GM18873 (cell line): ENCODE results near the gene DCDC2.
A peak's percentile ranks its signal among the peaks of the same experiment; 100 is the strongest.
"Not testable (repeated sequence)": the region's sequence is repeated elsewhere in the genome, so short reads cannot be mapped to it uniquely, and the experiment has no call there.

ENCODE experiments used
- ATAC-seq: cut with Tn5 transposase; IDR thresholded peaks from one replicate; pipeline ENCODE4 v1.9.1; 2021; ENCODE audit warnings: mild to moderate bottlenecking, moderate library complexity, moderate number of reproducible peaks; ENCODE audit not compliant: unreplicated experiment, low FRiP score

The DCDC2 gene

DNA sequence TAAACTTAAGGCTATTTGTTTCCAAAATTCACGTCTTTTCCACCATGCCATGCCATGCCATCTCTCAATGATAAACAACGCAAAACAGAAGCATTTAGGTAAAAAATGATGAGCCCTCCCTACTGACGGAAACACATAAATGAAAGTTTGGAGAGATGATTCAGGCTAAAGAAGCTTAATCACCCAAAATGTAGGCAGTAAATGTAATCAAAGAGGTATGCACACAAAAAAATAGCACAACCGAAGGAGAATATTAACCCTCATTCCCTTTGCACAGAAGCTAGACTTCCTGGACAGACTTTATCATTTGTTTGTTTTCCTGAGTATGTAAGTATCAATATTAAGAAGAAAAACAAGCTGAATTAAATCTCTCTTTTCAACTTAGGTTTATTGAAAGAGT, 28.8 kb downstream of the DCDC2 start:
- no peak for ATAC-seq

DNA sequence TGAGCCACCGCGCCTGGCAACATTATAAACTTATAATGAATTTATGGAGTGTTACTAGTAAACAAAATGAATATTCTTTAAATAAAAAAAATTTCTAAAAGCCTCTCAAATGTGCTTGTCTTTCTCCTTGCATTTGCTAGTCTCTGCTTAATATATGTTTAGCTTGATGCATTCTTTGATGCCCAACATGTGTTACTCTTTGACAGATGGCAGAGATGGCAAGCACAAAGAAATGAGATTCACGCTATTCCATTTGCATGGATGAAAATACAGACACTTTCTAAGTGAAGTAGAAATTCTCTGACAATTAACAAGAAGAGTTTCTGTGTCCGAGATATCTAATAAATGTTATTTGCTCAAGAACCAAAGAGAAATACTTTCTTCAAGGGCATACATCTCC, 30.1 kb downstream of the DCDC2 start:
- no peak for ATAC-seq

DNA sequence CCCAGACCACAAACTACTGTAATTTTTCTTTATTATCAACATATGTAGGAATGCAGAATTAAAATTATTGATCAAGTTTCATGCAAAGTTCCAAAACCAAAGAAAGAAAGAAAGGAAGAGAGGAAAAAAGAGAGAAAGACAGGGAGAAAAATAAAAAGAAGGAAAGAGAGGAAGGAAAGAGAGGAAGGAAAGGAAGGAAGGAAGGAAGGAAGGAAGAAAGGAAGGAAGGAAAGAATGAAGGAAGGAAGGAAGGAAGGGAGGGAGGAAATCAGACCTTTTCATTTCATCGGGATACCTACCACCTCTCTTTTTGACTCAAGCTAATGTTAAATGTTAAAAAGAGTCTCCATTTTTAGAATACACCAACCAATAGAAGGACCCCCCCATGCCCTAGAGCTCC, 31.9 kb downstream of the DCDC2 start:
- ATAC-seq, result no peak

DNA sequence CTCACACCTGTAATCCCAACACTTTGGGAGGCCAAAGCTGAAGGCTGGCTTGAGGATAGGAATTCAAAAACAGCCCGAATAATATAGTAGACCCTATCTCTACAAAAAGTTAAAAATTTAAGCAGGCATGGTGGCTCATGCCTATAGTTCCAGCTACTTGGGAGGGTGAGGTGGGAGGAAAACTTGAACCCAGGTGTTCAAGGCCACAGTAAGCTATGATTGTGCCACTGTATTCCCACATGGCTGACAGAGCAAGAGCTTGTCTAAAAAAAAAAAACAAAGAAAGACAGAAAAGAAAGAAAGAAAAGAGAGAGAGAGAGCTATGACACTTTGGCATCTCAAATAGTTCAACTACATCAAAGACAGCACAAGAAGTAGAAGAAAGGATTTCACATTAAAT, 33.2 kb downstream of the DCDC2 start:
- no peak for ATAC-seq

DNA sequence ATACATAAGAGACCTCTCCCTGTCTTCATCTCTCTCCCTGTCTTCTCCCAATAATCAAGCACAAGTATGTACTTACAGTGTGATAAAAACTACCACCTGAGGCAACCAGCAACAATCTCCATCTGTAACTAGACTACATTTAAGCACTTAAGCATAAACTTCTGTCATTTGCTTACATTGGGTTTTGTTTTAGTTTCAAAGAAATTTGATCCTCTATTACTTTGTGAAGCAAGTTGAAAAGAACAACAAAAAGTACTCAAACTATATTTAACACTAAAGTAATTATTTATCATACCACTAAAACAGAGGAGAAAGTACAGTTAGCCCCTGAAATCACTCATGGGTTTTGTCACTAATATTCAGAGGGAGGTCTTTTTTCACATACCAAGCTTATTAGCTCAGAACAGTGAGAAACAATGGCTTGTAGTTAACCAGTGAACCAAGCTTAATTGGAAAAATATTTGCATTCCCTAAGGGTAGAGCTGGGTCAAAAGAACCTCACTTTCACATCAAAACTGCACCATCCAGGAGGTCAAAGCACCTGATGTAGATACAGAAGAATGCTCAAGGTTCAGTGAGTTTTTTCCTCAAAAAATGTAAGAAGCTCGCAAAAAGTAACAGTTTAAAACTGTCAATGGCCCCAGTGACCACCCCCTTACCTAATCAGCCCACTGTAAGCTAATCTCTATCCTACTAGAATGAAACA, 34.1 kb downstream of the DCDC2 start:
- ATAC-seq, result no peak

DNA sequence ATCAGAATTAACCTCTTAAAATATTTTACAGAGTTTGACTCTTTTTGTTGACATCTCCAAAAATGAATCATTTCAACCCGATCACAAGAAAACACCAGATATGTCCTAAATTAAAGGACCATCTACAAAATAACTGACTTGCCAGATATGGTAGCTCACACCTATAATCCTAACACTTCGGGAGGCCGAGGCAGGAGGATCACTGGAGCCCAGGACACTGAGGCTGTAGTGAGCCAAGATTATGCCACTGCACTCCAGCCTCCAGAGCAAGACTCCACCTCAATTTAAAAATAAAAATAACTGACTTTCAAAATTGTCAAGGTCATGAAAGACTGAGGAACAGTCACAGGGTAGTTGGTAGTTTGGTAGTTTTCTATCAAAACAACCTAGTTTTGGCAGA, 34.9 kb downstream of the DCDC2 start:
- ATAC-seq, result no peak

DNA sequence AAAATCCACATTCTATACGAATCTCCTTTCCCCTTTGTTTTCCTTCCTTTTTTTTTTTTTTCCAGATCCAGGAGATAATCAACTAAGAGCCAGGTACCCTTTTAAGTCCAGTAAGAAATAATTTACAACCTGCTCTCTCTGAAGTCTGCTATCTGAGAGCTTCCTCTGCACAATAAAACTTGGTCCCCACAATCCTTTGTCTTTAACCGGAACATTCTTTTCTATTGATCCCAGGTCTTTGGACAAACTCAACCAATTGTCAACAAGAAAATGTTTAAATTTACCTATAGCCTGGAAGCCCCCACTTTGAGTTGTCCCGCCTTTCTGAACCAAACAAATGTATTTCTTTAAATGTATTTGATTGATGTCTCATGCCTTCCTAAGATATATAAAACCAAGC, 35.4 kb downstream of the DCDC2 start:
- ATAC-seq, result not testable (repeated sequence)

DNA sequence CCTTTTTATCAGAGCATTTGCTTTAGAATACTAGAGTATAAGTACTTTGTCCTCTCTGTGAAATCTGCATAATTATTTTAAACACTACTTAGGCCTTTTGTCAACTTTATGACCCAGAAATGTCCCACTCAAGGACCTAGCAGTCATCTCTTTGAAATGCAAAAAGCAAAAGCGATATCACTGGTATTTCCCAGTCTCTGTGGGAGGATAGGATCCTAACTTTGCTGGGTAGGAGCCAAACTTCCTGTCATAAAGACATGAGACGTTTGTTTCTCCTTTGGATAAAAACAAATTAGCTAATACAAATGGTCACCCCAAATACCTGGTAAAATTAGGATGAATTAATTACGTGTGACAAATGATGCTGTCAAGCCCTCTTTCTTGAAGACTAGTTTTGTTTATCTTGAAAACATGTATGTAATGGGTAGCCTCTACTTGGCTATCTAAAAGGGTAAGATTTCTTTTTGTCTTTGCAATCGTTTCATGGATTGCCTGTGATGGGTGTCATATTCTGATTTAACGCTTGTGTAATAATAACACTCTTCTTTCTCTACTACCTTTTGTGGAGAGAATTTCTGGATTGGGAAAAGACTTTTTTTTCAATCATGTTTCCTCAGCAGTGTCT, 36.2 kb downstream of the DCDC2 start:
- ATAC-seq, result no peak

DNA sequence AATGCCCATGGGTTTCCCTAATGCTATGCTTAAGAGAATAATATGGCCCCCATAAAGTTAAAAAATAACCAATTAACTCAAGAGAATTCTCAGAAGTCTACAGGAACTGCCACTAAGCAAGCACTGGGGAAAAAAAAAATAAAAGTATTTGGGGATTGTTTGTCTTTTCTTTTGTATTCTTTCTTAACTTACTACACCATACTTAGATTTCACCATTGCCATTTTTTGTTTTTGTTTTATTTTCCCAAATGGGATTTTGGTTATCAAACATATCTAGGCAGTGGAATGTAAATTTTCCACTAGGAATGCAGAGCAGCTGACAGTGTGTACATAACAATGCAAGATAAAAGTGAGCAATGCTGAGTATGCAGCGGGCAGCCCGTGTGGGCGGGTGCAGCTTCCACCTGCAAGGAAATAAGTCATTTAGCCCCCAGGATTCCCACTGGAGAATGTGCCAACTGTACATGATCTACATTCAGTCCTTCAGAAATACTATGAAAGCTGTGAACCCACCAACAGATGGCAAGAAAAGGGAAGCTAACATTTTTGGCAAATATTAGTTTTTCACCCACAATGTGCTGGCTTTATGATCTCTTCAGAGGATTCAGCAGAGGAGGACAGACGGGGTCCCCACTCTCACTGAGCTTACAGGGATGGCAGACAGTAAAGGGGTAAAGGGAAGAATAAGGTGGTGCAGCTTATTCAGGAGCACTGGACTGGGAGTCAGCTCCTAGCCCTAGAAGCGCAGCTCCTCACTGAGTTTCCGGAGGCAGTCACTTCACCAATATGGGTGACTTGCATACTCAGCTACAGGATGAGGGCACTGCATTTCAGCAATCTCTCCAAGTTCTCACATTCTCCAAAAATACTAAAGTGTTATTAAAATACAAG, 44.4 kb downstream of the DCDC2 start:
- no peak for ATAC-seq

DNA sequence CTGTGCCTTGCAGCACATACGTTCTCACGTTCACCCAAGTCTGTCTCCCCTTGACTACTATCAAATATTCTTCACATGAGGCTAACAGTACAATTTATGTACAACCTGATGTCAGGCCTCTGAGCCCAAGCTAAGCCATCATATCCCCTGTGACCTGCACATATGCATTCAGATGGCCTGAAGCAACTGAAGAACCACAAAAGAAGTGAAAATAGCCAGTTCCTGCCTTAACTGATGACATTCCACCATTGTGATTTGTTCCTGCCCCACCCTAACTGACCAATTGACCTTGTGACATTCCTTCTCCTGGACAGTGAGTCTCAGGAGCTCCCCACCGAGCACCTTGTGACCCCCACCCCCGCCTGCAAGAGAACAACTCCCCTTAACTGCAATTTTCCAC, 46.1 kb downstream of the DCDC2 start:
- ATAC-seq, result not testable (repeated sequence)

DNA sequence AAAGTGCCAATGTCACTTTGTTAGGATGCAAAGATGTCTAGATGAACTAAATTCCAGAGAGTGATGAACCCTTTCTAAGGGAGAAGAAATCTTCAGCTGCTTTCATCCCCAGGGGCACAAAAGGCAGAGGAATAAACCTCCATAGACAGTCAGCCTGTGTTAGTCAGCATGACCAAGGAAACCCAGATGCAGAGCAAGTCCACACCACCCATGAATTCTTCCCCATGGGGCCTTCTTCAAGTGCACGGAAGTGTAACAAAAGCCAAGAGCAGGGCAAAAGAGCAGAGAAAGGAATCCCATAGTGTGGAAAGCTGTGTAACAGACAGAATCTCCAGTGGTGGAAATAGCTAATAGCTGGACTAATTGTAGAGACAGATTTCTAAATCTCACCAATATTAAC, 50.0 kb downstream of the DCDC2 start:
- no peak for ATAC-seq

DNA sequence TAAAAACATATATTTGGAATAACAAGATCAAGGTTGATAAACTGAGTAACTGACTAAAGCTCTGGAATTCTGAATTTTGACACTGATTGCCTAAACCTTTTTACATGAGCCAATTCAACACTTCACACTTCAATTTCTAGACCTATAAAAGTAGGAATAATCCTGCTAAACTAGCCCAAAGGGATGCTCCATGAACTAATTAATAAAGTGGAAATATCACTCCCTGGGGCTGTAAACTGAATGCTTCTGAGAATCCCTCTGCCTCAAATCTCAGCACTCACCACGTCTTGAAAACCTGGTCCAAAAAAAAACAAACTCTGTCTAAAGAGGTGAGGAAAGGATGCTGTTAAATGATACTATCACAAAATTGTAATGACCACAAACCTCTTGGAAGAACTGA, 50.9 kb downstream of the DCDC2 start:
- no peak for ATAC-seq

DNA sequence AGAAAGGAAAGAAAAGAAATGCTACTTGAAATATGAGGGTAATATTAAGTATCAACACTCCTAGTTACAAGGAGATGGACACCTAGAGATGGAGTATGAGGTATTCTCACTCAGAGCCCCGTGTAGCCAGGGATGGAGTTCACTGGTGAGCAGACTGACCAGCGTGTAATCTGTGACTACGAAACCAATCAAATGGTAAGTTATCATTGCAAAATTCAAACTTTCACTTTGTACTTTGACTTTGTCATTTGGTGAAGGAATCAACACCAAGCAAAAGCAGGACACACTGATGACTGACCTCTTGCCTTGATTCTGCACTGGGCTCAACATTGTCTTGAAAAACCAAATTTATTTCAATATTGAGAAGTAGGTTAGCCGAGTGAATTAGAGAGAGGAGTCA, 51.8 kb downstream of the DCDC2 start:
- no peak for ATAC-seq

DNA sequence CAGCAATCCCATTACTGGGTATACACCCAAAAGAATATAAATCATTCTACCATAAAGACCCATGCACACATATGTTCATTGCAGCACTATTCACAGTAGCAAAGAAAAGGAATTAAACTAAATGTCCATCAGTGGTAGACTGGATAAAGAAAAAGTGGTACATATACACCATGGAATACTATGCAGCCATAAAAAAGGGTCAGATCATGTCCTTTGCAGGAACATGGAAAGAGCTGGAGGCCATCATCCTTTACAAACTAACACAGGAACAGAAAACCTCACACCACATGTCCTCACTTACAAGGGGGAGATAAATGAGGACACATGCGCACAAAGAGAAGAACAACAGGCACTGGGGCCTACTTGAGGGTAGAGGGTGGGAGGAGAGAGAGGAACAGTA, 60.9 kb downstream of the DCDC2 start:
- ATAC-seq, result no peak

DNA sequence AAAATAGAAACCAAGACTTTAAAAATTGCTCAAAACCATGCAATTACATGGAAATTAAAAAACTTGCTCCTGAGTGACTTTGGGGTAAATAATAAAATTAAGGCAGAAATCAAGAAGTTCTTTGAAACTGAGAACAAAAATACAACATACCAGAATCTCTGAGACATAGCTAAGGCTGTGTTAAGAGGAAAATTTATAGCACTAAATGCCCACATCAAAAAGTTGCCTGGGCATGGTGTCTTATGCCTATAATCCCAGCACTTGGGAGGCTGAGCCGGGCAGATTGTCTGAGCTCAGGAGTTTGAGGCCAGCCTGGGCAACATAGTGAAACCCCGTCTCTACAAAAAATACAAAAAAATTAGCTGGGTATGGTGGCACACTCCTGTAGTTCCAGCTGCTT, 64.0 kb downstream of the DCDC2 start:
- not testable (repeated sequence) for ATAC-seq

DNA sequence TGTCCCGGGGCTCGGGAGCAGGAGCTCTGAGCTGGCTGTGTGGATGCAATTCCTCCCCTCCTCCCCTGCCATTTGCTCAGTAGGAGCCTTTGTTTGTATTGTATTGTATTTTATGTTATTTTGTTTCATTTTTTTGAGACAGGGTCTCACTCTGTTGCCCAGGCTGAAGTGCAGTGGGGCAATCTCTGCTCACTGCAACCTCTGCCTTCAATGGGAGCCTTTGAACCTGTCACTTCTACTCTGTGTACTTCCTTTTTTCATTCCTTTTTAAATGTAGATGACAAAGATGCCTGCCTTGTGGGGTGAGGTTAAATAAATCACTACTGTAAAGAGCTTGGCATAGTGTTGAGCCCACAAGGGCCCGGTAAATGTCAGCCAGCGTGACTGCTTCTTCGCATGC, 70.6 kb downstream of the DCDC2 start:
- ATAC-seq, result no peak

DNA sequence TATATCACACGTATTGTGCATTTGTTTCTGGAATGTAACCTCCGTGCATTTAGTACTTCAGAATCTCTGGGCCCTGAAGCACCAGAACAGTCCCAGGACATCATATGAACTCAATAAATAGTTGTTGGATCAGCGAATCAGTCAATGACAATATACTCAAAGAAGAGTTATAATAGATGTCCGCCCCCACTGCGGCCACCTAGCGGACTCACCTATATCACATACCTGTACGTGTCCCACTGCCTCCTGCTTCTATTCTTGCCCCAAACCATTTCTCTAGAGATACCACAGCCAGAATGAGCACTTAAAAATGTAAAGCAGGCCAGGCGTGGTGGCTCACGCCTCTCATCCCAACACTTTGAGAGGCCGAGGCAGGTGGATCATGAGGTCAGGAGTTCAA, 73.9 kb downstream of the DCDC2 start:
- ATAC-seq, result no peak

DNA sequence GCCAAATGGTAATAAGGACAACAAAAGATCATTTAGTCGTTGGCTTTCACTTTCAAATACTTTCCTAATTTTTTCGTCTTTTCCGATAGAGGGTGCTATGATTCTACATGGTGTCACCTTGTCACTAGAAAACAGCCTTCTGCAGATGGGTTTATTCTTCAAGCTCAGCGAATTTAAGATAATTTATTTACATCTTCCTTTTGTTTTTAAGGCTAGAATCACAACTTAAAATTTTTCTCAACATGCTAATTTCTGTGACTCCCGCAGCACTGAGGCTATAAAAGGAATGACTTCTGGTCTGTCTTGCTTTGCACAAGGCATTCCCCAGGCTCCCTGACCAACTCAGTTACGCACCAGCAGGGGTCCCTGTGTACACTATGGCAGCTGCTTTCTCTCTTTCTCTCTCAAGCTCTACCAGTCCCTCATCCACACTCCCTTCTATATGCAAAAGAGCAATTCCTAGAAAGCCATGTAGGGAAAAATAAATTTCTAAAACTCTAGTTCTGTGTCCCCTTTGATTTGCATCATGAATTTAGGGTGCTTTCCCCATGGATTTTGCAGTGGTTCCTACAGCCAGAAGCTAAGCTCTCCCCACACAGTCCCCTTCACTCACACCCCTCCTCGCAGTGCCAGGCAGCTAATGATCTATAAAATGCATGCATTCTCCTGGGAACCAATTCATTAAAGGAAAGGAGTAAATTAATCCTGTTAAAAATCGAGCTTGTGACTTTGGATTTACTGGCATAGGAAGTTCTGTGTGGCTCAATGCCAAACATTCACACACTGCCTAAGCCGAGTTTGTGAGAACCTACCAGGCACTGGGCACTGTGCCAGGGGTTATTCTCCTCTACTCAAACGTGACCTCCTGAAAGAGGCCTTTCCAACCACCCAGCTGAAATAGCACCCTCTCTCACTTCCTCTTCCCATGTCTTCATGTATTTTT, 74.5 kb downstream of the DCDC2 start:
- peak; percentile 78 for ATAC-seq

DNA sequence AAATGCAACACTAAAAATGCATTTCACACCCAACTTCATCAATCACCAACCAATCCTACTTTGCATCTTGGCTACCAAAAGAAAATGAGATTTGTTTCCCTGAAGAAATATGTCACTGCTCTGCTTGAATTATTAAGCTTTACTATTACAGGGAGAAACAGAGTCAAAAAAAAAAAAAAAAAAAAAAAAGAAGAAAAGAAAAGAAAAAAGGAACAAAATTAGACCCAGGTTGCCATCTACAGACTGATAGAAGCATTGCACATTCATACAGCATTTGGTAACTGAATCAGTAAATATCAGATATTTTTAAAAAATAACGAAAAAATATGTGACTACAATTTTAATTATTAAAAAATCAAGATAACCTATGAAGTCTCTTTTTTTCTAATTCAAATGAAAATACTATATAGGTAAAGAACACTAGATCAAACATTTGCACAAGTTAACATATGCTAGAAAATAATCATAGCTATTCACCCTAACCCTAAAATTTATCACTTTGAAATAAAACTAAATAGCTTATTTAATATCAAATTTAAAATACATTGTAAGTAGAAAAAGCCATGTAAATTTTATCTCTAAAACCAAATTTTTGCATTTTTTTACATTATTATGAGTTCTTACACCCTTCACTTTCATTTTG, 83.3 kb downstream of the DCDC2 start:
- no peak for ATAC-seq
